Stimulated activated CD8-positive, alpha-beta memory T cell treated with anti-CD3 and anti-CD28 coated beads, Interleukin-15, amount 100 ng/mL, for 48 hours (primary cell): ENCODE measurements around the gene ERCC3.

ENCODE experiments used
- DNase-seq, 2 donors: peaks; one replicate each; pipeline ENCODE4 v3.0.0-alpha.2; 2020; ENCODE audit warnings: low read depth in 2 of 2

ERCC3 gene

GRCh38 chr2:127293748-127294562 lies at the start of gene ERCC3:
TSS of gene ERCC3 (minus strand) at chr2:127294144. CDS start at chr2:127294081, 63 bp downstream.
- peak; percentile 82 to 87 for DNase-seq

- no peak for DNase-seq
These were observed 49.3 kb upstream of the ERCC3 start for GRCh38 chr2:127343277-127343676.

GRCh38 chr2:127342101-127342500 lies 48.2 kb upstream of the ERCC3 start:
- DNase-seq = no peak

GRCh38 chr2:127332335-127332734 lies 38.4 kb upstream of the ERCC3 start:
- no peak for DNase-seq

- no peak for DNase-seq
These were observed 36.8 kb upstream of the ERCC3 start for GRCh38 chr2:127330753-127331152.

GRCh38 chr2:127326289-127326945 lies 32.5 kb upstream of the ERCC3 start:
- no peak for DNase-seq

- no peak for DNase-seq
These were observed 30.7 kb upstream of the ERCC3 start for GRCh38 chr2:127324635-127325034.

- DNase-seq = no peak
These were observed 27.4 kb upstream of the ERCC3 start for GRCh38 chr2:127321303-127321702.

- no peak for DNase-seq
These were observed 26.8 kb upstream of the ERCC3 start for GRCh38 chr2:127320586-127321275.

GRCh38 chr2:127320067-127320466 lies 26.1 kb upstream of the ERCC3 start:
- DNase-seq = no peak

- no peak for DNase-seq
These were observed 20.4 kb upstream of the ERCC3 start for GRCh38 chr2:127314193-127314988.

- DNase-seq = no peak
These were observed 19.5 kb upstream of the ERCC3 start for GRCh38 chr2:127313406-127313805.

- no peak for DNase-seq
These were observed 17.0 kb upstream of the ERCC3 start for GRCh38 chr2:127310980-127311379.

GRCh38 chr2:127309468-127309867 lies 15.5 kb upstream of the ERCC3 start:
- no peak for DNase-seq

GRCh38 chr2:127308586-127309138 lies 14.7 kb upstream of the ERCC3 start:
- DNase-seq = no peak

- no peak for DNase-seq
These were observed 12.1 kb upstream of the ERCC3 start for GRCh38 chr2:127305990-127306585.

GRCh38 chr2:127302168-127302567 lies 8.2 kb upstream of the ERCC3 start:
- no peak for DNase-seq

- DNase-seq = no peak
These were observed 577 bp downstream of the ERCC3 start for GRCh38 chr2:127293386-127293747.

GRCh38 chr2:127288274-127288673 lies 5.7 kb downstream of the ERCC3 start:
- no peak for DNase-seq

- no peak for DNase-seq
These were observed 10.7 kb downstream of the ERCC3 start for GRCh38 chr2:127283275-127283674.

GRCh38 chr2:127280693-127281092 lies 13.3 kb downstream of the ERCC3 start:
- DNase-seq = no peak
